Measurements from ENCODE around the gene NRXN3.

GRCh38 chr14:79911744-79912143, 1741.6 kb downstream of the NRXN3 start:
- no peak for TF ChIP-seq CTCF (IDR thresholded peaks at IDR 0.05; ENCODE audit: low read length)
- TF ChIP-seq EZH2 (IDR thresholded peaks at IDR 0.05; ENCODE audit: borderline replicate concordance, low read length) = no peak

Data from OCI-LY1 (cell line).